ENCODE data around the gene SLC2A6.
A peak's percentile ranks its signal among the peaks of the same experiment; 100 is the strongest.

The SLC2A6 gene, protein sequence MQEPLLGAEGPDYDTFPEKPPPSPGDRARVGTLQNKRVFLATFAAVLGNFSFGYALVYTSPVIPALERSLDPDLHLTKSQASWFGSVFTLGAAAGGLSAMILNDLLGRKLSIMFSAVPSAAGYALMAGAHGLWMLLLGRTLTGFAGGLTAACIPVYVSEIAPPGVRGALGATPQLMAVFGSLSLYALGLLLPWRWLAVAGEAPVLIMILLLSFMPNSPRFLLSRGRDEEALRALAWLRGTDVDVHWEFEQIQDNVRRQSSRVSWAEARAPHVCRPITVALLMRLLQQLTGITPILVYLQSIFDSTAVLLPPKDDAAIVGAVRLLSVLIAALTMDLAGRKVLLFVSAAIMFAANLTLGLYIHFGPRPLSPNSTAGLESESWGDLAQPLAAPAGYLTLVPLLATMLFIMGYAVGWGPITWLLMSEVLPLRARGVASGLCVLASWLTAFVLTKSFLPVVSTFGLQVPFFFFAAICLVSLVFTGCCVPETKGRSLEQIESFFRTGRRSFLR
- 5.6 to 6.6 reads per million in 2 experiments for total RNA-seq

- peak; percentile 70 for DNase-seq (ENCODE audit: low read depth)
Measured at GRCh38 chr9:133478851-133479711, at the start of gene SLC2A6. SLC2A6 (minus strand) TSS chr9:133479099; CDS start chr9:133479059, 40 bp downstream.

DNA sequence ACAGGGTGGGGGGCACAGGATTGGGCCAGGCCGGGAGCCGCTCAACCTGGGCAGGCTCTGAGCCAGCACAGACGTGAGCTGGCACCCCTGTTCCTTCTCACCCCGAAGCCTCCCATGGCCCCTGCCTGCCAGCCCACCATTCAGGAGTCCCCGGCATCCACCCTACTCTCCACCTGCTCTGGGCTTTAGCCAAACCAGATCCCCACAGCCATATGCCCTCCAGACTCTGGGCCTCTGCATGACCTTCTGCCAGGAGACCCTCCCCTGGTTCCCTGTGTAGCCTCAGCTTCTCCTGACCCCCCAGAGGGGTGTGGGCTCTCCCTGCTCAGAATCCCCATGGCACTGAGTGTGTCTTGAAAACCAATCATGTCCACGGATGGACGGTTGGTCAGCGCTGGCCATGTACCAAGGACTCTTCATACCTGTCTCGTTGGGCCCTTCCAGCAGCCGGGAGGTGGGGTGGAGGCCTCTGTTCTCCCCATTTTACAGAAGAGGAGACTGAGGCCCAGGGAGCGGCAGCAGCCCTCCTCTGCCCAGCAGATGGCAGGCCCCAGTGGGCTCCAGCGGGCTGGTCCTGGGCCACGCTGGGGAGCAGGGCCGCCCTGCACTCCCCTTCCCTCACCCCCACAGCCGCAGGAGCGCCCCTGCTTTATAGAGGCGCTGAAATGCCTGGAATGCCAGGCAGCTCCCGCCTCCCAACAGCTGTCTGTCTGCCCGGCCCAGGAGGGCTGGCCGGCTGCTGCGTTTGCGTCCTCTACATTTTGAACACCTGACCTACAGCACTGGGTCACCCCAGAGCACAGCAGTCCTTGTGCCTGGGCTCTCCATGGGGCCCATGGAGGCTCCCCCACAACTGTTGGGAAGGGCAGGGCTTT lies 49.3 kb upstream of the SLC2A6 start:
- no peak for DNase-seq (ENCODE audit: low read depth)

DNA sequence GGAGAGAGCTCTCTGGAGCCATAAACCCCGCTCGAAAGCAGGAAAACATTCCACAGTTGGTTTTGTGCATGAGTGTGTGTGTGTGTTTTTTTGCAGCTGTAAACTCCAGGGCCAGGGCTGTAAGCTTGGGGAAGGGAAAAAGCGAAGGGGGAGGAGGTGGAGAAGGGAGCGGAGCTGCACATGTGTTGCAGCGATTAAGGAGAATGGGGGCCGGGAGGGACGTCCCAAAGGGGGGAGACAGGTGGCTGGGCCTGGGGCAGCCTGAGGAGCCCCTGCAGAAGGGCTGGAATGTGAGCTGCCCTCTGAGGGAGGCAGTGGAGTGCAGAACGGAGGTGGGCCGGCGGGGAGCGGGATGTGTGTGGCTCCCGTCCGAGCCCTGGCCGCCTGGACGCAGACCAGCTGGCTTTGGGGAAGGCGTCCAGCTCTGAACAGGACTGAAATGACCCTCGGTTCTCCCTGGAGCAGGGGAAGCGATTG lies 48.6 kb upstream of the SLC2A6 start:
- no peak for DNase-seq (ENCODE audit: low read depth)

GRCh38 chr9:133526721-133527321 lies 47.9 kb upstream of the SLC2A6 start:
- no peak for DNase-seq (ENCODE audit: low read depth)

DNA sequence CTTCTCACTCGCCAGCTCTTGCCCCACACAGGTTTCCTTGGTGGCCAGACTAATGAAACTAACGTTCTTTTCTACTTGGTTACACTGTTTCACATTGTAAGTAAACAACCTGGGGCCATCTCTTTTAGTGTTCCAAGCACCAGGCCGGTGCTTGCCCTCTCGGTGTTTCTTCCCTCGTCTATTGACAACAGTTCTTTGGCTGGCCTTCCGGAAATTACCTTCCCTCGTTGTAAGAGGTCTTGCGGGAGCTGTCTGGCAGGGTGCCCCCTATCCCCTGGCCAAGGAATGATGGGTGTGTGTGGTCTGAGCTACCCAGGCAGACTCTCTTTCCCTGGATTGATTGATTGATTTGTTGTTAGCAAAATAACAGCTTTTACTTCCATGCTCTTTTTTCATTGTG lies 46.8 kb upstream of the SLC2A6 start:
- no peak for DNase-seq (ENCODE audit: low read depth)

DNA sequence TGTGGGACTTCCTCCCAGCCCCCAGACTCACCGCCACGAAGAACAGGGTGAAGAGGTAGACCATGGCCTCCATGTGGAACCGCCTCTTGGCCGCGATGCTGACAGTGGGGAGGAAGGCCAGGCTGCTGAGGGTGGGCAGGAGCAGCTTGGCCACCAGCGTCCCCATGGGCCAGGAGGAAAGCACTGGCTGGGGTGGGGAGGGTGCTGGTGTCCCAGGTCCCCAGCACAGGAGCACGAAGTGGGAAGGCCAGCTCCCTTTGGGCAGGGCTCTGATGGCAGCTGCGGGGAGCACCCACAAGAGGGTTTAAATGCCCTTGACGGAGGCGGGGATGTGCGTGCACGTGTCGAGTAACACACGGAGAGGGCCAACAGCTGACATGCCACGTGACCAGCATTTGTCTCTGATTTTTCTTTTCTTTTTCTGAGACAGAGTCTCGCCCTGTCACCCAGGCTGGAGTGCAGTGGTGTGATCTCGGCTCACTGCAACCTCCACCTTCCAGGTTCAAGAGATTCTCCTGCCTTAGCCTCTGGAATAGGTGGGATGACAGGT lies 45.9 kb upstream of the SLC2A6 start, which contains the start of gene MYMK:
Gene MYMK, minus strand, starts transcription at position 281 of the 550 bp plus-strand sequence. Its CDS starts 115 bp downstream, at position 166.
- no peak for DNase-seq (ENCODE audit: low read depth)

DNA sequence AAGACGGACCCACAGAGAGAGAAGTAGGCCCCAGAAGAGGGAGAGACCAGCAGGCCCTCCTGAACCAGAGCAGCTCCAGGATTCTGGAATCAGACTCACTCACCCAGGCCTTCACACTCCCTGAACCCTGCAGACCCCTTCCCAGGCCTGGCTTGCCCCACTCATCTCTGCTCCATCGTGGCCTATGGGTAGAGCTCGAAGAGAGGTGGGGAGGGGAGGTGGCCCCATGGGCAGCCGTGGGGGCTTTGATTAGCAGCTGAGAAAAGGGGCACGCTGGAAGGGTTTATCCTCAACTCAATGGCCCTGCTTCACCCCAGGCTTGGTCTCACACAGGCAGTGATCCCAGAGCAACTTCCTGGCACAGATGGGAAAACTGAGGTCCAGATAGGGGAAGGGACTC lies 45.2 kb upstream of the SLC2A6 start:
- no peak for DNase-seq (ENCODE audit: low read depth)

DNA sequence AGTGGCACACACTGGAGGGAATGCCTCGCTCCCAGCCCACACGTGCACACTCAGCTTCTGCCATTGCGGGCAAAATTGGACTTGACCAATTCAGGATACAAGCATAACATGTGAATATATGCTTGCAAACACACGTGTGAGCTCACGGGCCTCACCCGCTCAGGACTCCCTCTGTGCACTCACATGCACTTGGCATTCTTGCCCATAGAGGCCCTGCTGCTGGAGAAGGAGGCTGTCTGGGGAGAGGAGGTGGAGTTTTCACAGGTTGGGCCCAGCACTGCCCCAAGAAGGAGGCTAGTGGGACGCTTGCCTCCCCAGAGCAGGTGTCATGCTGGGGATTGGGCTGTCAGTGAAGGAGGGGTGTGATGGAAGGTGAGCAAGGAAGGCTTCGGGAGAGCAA lies 44.2 kb upstream of the SLC2A6 start:
- DNase-seq (ENCODE audit: low read depth) = no peak

- DNase-seq (ENCODE audit: low read depth) = no peak
Measured at GRCh38 chr9:133522073-133522910, 43.4 kb upstream of the SLC2A6 start.

DNA sequence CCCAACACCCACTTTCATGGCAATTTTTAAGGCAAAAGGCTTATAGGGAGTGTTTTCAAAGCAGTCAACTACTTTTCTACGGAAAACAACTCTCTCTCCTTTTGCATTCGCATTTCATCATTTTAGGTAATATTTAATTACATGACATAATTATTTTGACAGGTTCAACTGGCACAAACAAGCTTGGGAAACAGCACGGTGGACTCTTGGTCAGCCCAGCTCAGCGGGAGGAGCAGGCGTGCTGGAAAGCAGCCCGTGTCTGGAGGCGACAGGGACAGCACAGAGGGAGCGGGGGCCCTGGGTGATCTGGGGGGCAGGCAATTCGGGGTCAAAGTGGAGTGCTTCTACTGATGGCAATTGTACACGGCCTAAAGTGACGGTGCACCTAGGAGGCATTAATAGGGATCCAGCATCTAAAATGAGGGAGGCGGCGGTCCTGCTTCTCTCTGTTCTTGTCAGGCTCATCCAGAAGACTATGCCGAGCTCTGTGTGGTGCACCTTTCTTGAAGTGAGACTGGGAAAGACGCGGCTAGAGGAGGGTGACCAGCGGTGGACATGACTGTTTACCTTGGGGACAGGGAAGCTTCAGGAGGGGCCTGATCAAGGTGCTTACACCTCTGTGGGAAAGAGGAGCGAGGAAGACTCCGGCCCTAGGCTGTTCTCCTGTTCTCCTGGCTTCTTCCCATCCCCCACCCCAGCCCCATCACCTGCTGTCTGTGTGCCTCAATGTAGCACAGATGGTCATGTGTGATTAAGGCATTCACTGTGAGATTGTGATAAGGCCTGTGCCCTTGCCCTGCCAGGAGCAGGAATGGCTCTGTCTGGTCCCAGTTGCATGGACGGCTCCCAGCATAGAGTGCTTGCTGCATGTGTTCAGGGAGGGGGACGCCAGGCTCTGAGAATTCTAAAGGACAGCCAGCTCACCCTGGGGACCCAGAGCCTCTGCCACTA lies 42.5 kb upstream of the SLC2A6 start:
- DNase-seq (ENCODE audit: low read depth) = no peak

DNA sequence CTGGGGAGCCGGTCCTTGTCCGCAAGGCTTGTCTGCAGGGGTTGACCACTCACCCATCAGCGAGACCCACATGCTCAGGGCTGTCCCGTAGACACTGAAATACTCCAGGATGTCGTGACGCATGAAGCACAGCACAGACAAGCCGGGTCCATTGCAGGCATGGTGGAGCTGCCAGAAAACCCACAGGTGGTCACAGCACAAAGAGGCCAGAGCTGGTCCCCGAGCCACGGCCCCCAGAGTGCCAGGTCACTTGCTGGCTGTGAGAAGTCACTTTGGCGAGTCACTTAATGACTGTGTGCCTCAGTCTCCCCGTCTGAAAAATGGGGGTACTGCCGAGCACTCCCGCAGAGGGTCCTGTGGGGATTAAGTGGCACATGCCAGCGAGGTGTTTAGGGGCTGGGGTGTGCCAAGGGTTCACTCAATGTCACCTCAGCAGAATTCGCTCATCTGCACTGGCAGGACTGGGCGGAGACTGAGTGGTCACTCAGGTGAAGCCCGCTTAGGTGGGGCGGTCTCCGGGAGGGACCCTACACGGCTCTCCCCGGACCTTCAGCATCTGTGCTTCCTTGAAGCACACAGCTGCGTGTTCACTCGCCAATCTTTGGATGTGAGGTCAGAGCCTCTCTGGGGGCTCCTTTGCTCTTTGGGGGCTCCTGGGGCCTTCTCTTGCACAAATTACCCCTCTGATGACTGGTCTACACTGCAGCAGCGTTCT lies 41.4 kb upstream of the SLC2A6 start:
- no peak for DNase-seq (ENCODE audit: low read depth)

- DNase-seq (ENCODE audit: low read depth) = no peak
Measured at GRCh38 chr9:133519693-133520092, 40.8 kb upstream of the SLC2A6 start.

DNA sequence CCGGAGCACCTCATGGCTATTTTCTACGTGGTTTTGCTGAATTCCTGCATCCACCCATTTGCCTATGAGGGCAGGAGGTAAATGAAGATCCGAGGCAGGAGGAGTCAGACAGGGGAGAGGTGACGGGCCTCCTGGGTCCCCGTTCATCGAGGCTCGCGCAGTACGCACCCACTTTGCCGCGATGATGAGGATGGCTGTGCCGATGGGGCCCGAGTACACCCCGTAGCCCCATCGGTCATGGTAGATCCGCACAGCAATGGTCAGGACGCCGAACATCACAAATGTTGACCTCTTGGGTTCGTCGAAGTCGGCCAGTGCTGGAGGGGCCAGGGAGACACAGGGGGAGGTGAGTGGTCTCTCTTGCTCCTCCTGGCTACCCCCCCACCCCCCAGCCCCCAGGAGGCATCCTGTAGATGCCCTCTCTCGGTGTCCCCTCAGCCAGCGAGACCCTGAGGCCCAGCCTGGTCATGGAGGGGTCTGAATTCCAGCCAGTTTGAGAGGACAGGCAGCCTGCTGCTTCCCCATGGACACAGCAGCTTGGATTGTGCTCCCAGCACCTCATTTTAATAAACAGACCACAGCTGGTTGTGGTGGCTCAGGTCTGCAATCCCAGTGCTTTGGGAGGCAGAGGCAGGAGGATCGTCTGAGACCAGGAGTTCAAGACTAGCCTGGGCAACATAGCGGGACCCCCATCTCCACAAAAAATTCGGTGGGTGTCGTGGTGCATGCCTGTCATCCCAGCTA lies 40.0 kb upstream of the SLC2A6 start:
- no peak for DNase-seq (ENCODE audit: low read depth)

DNA sequence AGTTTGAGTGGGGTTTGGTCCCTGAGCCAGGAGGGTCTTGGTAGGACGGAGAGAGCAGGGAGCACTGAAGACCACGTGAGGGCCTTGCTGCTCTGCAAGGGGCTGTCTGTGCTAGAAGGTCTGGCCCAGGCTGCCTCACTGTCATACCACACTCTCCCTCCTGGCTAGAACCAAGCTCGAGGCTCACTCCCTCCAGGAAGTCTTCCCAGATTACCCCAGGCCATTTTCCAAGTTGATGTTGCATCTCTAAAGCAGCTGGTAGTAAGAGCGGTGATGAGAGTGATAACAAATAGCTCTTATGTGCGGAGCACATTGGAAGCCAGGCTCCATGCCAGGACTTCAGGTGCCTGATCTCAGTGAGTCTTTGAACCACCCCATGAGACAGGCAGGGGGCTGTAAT lies 39.3 kb upstream of the SLC2A6 start:
- DNase-seq (ENCODE audit: low read depth) = no peak

DNA sequence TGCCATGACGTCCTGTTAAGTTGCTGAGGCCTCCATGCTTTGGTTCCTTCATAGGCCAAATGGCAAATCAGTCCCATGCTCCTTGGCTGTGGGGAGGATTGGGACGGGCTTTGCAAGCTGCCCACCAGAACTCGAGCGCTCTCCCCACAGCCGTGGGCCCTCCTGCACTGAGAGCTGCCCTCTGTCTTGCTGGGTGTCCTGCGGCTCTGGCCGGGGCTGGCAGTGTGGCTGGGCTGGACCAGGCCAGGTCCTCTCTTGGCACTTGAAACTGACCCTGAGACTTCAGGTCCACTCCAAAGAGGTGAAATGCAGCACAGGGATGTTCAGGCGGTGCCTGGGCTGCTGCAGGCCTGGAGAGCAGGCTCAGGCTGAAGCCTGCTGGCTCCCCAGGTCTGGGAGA lies 38.8 kb upstream of the SLC2A6 start:
- DNase-seq (ENCODE audit: low read depth) = no peak

DNA sequence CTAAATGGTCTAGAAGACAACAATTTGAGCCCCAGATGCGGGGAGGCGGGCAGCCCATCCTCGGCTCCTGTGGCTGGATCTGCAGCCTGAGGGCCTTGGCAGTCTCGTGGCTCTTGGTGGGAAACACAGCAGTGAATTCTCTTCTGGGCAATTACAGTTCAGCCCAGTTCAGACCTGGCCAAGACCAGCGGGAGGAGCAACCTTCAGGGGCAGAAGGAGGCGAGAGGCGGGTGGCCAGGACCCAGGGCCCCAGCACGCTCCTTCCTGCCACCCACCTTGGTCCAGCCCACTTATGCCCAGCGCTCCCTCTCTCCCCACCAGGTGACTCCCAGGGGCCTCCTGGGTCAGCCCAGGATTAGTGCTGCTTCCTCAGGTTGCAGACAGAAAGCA lies 38.1 kb upstream of the SLC2A6 start:
- no peak for DNase-seq (ENCODE audit: low read depth)

DNA sequence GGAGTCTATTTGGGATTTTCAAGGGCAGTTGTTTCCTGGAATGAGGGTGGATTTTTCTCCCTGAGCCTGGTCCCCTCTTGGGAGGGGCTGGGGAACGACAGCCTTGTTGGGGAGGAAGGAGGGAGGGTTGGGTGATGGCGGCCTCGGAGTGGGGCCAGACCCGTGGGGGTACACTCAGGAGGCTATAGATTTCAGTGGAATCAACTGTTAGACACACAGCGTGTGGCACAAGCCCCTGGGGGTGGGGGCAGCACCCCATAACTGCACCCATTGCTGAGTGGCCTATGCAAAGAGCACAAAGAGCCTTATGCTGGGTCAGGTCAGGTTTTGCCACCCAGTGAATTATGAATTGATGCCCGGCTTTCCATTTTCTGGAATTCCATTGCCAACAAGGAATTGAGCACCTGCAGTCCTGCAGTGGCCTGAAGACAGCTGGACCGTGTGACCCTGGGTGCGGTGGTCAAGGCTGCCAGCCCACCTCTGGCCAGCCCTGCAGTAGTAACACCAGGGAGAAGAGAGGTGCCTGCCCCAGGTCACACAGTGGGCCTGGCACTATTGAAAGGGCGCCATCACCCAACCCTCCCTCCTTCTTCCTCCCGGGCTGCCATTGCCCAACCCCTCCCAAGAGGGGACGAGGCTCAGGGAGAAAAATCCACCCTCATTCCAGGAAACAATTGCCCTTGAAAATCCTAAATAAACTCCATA lies 37.5 kb upstream of the SLC2A6 start:
- no peak for DNase-seq (ENCODE audit: low read depth)
